ENCODE results near the gene ARHGEF17.
"Not testable (repeated sequence)": the region's sequence is repeated elsewhere in the genome, so short reads cannot be mapped to it uniquely, and the experiment has no call there.

ARHGEF17 gene

DNA sequence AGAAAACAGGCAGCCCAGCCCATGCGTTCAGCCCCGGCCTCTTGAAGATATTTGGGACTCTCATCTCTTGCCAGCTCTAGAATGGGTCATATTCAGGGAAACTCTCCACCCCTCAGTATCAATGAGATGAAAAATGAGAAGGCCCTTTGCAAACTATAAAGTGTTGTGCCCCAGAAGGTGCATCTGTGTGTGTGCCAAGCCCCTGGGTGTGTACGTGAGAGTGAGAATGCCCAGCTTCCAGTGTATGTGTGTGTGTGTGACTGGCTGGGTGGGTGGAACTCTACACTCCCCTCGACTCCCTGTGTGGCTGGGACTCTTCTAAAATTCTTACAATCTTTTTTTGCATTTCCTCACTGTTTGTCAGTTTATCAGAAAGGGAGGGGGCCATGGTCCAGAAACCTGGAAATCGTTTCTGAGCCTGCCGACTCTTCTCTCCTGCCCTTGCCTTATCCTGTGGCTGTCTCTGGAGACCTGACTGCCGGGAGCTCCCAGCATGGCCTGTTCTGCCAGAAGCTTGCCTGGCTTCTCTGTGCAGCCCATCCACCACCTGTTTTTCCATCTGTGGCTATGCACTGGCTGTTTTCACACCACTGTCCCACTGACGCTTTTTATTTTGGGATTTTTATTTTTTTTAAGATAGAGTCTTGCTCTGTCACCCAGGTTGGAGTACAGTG, 34.7 kb upstream of the ARHGEF17 start:
- DNase-seq (ENCODE audit: low read depth in 3 of 3): no peak

DNA sequence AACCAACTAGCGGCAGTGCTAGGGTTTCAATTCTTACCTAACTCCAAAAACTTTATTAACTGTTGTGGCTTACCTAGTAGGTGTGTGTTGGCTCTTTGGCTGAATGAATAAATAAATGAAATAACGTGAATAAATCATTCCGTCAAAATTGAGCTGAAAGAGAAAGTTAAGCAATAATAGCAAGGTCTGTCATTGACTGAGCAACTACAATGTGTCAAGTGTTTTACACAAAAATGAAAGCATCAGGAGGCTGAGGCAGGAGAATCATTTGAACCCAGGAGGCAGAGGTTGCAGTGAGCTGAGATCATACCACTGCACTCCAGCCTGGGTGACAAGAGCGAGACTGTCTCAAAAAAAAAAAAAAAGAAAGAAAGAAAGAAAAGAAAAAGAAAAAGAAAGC, 33.9 kb upstream of the ARHGEF17 start:
- DNase-seq (ENCODE audit: low read depth in 3 of 3): not testable (repeated sequence)

DNA sequence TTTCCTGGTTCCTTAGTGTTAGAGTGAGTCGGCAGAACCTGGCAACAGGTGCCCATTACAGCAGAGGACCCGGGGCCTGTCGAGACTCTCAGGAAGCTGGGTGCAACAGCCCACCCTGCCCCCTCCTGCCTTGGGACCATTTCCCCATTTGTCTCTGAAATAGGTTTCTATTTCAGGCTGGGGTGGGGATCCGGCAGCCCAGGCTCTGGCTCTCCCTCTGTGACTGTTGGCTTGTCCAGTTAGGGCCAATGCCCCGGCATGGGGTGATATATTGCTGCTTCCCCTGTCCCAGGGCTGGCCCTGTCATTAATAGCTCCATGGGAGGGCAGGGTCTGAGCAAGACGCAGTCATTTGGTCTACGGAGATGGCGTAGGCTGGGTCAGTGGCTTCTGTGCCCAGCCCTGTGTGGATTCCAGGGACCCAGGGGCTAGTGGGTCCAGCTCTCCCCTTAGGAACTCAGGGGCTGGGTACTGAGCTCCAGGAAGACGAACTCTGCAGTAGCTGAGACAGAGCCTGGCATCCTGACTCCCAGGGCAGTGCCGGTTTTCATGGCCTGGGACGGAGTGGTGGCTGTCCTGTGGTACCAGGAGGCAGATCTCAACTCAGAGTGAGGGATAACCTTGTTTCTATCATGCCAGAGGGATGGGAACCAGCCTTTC, 33.2 kb upstream of the ARHGEF17 start:
- no peak for DNase-seq (ENCODE audit: low read depth in 3 of 3)

DNA sequence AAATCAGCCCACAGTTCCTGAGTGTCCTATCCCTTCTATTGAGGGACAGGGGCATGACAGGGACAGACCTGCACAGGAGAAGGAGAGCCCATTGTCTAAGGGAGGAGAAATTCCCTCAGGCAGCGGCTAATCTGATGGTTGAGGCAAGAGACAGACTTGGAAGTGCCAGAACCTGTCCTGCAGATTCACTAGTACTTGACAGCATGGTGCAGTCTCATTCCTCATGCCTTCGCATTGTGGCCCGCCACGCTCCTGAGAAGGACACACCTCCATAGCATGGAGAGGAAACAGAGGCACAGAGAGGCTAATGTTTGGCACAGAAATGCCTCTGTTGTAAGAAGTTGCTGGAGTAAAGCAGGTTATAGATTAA, 32.7 kb upstream of the ARHGEF17 start:
- no peak for DNase-seq (ENCODE audit: low read depth in 3 of 3)

DNA sequence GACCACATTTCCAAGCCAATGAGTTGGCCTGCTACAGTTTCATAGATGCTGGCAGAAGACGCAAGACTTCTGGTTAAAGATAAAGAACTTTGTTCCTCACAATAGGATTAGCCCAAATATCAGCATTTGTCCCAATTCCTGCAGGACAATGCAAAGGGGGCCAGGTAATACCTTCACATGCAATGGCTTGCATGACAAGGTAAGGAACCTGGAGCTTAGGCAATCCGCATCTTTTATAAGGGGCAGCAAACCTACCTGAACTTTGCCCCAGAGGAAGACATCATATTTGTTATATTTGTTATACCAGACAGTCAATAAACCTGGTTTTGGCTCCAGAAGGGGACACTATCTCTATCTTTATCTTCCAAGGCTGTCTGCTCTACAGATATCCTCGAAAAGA, 30.6 kb upstream of the ARHGEF17 start:
- no peak for DNase-seq (ENCODE audit: low read depth in 3 of 3)

DNA sequence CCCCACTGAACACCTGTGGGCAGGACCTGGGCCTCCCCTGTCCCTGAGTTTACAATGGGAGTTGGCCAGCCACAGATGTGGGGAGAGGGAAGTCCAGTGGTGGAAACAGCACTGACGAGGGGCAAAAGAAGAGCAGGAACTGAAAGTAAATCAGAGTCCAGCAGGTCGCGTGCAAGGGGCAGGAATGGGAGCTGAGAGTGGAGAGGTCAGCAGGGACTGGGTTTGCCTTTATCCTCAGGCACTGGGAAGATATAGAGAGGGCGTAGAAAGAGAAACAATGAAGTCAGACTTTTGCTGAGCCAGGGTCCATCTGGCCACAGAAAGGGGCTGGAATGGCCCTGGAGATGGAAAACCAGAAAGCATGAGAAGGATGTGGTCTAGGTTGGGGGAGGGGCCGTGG, 27.4 kb upstream of the ARHGEF17 start:
- DNase-seq (ENCODE audit: low read depth in 3 of 3): no peak

DNA sequence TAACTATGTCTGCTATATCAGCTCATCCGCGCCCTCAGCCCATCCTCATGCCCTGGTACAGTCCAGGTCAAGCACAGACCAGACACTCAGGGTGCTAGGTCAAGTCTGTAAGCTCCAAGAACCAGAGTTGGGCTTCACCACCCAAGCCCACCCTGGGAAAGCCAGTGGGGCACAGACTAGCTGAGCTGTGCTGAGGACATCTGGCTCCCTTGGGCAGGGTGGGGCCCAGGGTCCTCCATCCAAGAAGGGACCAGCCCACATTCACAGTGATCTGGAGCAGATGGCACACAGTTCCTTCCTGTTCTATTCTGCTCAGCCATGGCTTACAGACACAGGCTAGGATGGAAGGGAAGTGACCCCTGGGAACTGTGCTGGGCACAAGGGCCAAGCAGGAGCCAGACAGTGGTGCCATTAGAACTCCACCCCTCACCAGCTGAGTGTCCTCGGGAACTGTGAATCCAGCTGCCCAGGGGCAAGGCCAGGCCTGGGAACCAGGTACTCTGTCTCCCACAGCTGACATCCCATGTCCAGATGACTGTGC, 26.8 kb upstream of the ARHGEF17 start:
- DNase-seq (ENCODE audit: low read depth in 3 of 3): no peak

DNA sequence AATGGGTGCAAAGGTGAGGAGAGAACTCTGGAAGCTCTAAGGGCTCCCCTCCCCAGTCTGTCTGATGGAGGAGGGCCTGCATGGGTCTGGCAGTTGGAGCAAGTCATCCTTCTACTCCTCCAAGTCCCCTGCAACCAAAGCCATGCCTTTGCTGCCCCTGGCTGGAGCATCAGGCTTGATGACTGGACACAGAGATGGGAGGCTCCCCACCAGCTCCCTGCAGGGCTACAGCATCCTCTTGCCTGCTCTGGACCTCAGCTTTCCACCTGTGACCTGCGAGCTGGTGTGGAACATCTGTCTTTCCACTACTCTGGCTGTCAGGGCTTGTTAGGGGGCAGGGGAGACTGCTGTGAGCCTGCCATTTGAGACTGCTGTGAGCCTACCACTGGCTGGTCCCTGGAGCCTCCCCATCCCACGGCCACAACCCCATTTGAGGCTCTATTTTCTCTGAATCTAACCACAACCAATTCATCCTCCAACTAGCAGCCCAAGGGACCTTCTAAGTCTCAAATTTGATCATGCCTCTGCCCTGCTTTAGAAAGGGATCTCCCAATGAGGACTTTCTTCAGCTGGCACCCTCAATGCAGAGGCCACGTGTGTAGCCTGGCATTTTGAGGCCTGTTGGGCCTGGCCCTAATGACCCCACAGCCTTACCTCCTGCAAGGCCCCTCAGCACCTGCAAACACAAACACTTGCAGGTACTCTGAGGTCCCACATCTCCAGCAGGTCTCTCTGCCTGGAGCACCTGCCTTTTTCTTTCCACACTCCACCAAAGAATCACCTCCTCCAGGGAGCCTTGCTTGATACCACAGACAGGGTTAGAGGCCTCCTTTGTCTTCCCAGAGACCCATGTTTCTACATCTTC, 26.0 kb upstream of the ARHGEF17 start:
- DNase-seq (ENCODE audit: low read depth in 3 of 3): no peak

DNA sequence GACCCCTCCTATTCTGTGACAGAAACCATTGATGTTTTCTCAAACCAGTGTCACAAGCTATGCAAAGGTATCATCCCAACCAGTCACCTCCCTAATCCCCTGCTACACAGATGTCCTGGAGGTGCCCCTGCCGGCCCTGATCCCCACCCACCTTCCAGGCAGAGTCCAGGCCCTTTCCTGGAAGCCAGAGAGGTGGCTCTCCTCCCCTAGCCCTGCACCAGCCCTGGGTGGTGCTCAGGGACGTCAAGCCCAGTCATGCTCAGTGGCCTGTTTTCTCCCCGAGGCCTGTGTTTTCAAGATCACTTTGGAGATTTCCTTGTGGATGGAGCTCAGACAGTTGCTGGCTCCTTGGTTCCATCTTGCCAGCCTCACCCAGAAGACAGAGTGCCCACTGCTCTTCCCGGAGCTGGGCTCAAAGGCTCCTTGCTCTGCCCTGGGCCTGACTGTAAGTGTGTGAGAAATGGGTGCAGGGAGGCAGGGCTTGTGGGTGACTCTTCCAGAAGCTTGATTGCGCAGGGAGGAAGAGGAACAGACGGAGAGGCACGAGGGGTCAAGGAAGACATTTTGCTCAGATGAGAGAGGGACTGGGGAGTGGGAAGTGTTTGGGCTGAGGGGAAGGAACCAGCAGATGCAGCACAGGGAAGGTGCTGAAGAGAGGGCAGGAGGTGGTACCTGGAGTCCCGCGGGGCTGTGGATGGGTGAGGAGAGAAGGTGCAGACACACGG, 24.6 kb upstream of the ARHGEF17 start:
- DNase-seq (ENCODE audit: low read depth in 3 of 3): no peak

DNA sequence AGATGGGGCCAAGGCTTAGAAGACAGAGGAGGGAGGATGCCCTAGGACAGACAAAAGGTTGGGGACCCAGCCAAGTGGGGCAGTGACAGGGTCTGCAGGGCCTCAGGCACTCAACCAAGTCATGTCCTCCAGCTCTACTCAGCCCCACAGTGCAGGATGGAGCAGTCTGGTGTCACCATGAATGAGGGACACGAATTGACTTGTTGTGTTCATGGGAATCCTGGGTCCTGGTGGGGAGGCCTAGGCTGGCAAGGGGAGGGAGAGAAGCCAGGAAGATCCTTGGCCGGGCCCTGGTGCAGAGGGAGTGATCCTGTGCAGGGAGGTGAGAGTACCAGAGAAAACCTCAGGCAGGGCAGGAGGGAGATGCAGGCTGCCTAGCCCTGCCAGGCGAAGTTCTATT, 24.0 kb upstream of the ARHGEF17 start:
- no peak for DNase-seq (ENCODE audit: low read depth in 3 of 3)

DNA sequence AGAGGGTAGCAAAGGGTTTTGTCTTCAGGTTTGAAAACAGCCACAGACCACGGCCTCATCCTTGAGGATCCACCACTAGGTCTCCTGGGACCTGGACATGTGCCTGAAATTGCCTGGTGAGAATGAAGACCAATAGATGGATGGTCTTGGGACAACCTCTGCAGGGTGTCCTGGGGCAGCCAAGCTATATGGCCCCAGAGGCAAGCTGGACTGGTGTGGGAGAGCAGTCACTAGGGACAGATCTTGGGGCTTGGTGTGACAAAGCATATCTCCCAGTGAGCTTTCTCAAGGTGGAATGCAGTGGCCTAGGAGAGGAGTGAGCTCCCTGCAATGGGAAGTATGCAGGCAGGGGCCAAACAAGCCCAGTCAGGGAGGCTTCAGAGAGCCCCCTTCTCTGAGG, 22.4 kb upstream of the ARHGEF17 start:
- no peak for DNase-seq (ENCODE audit: low read depth in 3 of 3)

DNA sequence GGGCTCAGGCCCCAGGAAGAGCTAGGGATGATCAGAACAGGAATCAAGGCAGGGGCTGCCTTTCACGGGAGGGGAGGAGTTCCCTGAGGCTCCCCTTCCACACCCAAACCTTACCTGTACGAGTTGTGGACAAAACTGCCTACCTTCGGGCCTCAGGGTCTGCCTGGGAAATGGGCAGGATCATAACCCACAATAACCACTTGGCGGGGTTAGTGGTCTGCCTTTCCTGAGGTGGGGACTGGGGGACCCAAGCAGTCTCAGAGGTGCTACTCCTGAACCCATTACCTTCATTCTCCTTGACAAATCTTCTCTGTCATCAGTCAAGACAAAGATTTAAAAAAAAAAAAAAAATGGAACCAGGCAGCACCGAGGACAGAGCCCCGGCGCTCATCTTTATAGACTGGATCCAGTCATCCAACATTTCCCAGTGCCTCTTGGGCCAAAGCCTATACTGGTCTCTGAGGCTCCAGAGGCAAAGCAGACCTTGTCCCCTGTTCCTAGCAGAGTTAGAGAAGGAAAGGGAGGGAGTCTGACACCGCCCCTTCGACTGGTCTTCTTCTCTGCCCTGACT, 21.8 kb upstream of the ARHGEF17 start:
- DNase-seq (ENCODE audit: low read depth in 3 of 3): no peak

DNA sequence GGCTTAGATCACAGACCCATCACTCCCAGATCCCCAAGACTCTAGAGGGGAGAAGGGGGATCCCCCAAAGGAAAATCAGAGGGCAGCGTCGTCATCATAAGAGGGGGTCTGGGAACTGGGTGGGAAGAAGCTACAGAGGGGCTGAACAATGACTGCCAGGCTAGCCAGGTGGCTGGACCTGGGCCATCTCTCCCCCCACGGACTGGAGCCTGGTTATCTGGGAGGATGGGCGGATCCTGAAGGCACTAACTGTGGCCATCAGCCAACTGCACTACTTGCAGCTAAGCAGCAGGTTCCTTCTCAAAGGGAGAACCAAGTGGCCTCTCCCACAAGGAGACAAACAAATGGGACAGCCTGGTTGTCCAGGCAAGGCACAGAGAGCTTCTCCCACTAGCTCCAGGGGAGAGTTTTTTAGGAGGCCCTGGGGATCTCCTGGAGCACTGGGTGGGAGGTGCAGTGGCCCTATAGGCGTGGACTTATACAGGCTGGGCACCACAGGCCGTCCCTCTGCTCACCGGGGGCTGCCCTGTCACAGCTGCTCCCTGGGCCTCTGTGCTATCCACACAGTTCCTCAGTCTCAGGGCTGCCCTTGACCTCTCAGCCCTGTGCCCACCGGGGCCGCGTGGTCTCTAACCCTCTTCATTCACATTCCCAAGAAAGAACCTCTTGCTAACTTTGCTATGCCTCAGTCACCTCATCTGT, 20.5 kb upstream of the ARHGEF17 start:
- no peak for DNase-seq (ENCODE audit: low read depth in 3 of 3)

DNA sequence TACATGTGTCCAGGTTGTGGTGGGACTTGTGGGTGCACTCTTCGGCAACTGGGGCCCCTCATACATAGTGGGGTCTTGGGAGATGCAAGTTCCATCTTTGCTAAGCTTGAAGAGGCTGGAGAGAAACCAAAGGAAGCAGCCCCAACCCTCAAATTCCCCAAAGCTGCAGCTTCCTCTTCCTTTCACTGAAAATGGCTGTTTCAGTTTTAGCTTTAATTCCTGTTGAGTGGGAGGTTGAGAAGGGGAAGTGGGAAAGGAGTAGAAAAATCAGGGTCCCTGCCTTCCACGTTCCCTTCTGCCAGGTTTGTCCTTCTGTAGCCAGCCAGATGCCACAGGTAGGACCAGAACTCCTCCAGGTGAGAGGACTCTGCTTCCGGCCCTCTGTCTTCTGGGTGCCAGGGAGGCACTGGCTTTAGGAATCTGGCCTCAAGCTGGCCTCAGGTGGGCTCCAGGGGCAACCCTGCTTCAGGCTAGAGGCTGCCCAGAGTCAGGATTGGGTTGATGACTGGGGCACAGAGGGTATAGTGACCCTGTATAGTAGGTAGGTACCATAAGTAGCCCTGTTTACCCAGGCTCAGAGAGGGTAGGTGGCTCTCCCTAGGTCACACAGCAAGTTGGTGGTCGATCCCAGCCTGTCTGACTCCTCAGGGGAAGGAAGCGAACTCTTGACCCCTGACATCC, 19.7 kb upstream of the ARHGEF17 start:
- no peak for DNase-seq (ENCODE audit: low read depth in 3 of 3)

DNA sequence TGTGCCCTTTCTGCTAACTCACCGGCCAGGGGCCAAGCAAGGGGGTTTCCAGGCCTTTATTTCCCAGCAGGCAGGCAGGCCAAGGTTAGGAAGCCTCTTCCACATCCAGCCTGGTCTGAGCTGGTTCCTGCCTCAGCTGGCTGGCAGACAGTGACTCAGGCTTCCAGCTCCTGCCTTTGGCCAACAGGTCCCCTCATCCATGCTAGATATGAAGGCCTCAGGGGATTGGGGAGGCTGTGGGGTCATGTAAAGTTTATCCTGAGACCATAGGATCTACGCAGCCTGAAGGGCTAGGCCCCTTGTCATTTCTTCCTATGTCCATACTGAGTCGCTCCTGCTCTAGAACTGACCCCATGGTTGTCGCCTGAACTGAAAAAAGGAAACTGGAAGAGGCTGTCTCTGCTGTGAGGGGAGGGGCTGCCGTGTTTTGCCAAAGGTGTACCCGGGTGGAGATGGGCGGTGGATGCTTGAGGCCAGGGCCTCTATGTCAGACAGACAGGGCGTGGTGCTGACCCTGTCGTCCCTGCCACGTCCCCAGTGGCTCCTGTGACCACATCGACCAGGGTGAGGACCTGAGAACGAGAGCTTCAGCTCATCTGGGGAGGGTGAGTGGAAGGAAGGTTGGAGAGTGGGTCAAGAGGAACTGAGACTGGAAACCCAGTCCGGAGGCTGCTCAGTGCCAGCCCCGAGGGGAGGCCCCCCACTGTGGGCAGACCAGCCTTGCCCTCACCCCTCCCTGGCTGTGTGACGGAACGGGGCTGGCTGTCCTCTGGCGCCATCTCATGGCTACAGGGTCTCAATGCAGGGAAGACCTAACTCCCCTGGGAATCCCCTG, 19.0 kb upstream of the ARHGEF17 start:
- DNase-seq (ENCODE audit: low read depth in 3 of 3): peak in 1 of 3 experiments; percentile 47

DNA sequence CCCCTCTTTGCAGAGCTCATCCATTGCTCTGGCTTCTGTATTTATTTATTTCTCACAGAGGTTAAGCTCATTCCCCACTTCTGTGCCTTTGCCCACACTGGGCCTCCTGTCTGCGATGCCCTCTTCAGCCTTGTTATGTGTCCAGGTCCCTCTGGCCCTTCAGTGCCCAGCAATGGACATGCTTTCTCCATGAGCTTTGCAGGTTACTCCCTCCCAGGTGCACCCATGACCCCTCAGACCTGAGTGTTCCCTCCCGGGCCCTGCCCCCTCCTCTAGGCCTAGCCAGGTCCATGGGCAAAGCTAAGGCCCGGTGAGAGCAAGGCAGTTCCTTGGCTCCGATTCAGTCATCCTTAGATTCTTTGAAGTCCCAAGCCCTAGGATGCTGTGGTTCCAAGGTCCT, 17.5 kb upstream of the ARHGEF17 start:
- no peak for DNase-seq (ENCODE audit: low read depth in 3 of 3)

DNA sequence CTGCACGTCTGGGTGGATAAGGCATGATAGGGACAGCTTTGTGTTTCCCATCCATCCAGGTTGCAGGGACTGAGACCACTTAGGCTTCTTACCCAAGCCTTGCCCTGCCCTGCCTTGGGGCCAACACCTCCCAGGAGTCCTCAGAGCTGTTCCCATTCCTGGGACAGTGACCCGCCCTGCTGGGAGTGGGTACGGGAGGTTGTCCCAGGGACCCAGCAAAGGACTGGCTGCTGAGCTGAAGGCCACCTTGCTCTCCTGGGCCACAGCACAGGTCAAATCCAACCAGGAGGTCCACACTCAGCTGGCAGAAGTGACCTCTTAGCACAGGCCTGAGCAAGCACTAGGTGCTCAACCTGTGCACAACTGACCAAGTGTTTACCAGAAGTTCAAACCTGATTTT, 16.9 kb upstream of the ARHGEF17 start:
- no peak for DNase-seq (ENCODE audit: low read depth in 3 of 3)

DNA sequence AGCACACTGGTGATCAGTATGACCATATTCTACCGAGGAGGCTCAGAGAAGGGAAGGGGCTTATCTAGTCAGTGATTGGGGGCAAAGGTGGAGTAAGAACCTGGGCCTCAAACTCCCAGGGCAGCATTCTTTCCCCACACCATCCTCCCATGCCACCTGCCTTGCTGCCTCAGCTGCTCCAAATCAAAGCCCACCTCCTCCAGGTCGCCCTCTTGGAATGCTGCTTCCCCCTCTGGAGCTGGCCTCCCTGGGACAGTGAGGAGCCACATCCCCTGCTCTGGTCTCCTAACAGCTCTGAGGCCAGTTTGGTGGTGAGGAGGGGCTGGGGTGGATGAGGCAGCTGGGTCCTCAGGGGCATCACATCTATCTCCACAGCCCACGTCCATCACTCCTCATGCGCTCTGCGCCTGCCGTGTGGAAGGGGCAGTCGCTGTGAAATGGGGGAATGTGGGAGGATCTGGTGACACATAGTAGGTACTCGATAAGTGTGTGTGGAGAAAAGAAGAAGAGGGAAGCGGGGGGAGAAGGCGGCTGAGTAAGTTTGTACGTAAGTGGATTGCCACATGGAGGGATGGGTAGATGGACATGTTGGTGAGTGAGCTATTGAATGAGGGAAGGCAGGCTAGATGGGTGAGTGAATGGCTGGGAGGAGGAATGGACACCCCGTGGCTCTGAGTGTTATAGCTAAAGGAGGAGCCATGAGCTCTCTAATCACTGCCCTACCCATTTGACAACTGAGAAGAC, 16.1 kb upstream of the ARHGEF17 start:
- no peak for DNase-seq (ENCODE audit: low read depth in 3 of 3)

DNA sequence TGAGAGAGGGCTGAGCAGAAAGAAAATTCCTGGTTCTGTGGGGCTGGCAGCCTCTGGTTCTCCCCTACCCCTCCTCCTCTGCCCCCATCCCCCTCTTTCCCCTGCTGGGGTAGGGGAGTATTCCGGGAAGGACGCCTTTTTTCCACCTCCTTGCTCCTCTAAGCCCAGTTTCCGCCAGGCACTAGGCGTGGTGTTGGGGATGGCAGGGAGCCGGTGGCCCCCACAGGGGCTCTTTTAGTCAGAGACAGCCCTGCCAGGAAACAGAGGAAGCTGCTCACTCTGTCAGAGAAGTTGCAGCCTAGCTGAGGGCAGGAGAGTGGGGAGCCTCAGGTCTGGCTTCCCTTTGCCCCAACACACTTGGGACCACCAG, 15.6 kb upstream of the ARHGEF17 start:
- no peak for DNase-seq (ENCODE audit: low read depth in 3 of 3)

All from stimulated activated CD4-positive, alpha-beta T cell treated with anti-CD3 and anti-CD28 coated beads, TNF-alpha, amount 100 ng/mL, for 24 hours (primary cell).